HG03354 (cell line): Measurements from ENCODE around the gene CPEB4.

Experiments used
- ATAC-seq: cut with Tn5 transposase; IDR thresholded peaks from one replicate; pipeline ENCODE4 v1.9.1; 2021; ENCODE audit warnings: mild to moderate bottlenecking; ENCODE audit not compliant: unreplicated experiment, poor library complexity, severe bottlenecking

CPEB4 gene

GRCh38 chr5:174011441-174011840 is 123.3 kb downstream of the CPEB4 start:
- no peak for ATAC-seq
